GM21576 (cell line): ENCODE data around the gene TMEM63A.

Source experiments
- ATAC-seq: cut with Tn5 transposase; IDR thresholded peaks from one replicate; pipeline ENCODE4 v1.9.1; 2021; ENCODE audit warnings: mild to moderate bottlenecking, moderate library complexity; ENCODE audit not compliant: unreplicated experiment

Gene TMEM63A

DNA sequence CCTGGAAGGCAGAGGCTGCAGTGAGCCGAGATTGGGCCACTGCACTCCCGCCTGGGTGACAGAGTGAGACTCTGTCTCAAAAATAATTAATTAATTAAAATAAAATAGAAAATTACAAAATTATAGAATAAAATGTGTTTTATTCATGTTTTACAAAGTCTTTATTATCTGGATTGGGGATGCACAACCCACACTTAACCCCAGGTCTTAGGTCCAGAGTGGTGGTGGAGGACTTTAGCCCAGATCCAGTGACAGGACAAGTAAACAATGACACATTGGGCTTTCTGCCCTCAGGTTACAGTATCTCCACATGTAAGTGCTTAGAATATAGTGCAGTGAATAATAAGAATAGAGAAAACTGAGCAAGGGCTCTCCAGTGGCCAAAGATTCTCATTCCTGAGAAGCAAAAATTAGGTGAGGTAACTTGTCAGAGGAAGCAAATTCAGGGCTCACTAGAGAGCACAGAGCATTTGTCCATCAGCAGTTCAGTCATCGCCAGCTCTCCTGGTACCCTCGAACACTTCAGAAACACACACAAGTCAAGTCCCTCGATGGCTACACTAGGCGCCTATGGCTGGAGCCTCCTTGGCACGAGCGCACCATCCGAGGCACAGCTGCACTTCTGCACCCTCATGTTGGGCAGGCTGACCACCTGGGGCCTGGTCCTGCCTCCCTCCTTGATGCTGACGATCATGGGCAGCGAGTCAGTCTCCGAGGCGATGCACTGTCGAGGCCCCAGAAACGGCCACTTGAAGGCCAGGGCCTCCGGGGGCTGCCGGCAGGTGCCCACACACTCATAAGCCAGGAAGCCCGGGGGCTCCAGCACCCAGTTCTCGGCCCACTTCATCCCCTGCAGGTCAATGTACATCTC, 4.2 kb upstream of the TMEM63A start:
- ATAC-seq = no peak

DNA sequence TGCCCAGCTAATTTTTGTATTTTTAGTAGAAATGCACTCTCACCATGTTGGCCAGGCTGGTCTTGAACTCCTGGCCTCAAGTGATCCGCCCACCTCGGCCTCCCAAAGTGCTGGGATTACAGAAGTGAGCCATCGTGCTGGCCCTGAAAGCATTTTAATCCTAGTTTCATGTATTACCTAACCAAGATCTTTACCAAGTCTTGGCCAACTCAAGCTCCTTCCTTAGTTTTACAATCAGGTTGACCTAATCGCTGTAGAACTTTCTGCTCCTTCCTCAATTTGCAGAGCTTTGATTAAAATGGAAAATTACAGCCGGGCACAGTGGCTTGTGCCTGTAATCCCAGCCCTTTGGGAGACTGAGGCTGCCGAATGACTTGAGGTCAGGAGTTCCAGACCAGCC, 3.2 kb upstream of the TMEM63A start:
- no peak for ATAC-seq

DNA sequence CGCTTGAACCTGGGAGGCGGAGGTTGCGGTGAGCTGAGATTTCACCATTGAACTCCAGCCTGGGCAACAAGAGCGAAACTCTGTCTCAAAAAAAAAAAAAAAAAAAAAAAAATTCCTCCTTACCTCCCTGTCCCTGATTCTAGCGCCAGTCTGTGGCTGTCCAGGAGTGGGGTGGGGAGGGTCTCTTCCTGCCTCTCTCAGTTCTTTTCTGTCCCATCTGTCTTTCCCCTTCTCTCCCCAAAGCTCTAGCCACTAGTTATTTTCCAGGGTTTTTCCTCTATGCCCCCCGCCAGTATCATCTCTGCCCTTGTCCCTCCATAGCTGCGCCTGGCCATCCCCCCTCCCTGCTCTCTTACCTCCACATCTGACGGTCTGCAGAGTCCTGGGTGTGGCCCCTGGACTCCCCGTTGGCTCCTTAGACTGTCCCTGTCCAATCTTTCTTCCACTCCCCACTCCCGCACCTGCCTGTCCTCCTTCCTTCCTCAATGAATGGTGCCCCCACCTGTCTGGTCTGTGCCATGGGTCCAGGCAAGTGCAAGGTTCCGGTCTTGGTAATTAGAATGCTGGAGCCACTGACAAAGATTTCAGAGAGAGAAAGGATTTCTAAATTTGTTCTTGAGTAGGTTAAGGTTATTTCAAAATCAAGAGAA, 1.6 kb upstream of the TMEM63A start:
- no peak for ATAC-seq

DNA sequence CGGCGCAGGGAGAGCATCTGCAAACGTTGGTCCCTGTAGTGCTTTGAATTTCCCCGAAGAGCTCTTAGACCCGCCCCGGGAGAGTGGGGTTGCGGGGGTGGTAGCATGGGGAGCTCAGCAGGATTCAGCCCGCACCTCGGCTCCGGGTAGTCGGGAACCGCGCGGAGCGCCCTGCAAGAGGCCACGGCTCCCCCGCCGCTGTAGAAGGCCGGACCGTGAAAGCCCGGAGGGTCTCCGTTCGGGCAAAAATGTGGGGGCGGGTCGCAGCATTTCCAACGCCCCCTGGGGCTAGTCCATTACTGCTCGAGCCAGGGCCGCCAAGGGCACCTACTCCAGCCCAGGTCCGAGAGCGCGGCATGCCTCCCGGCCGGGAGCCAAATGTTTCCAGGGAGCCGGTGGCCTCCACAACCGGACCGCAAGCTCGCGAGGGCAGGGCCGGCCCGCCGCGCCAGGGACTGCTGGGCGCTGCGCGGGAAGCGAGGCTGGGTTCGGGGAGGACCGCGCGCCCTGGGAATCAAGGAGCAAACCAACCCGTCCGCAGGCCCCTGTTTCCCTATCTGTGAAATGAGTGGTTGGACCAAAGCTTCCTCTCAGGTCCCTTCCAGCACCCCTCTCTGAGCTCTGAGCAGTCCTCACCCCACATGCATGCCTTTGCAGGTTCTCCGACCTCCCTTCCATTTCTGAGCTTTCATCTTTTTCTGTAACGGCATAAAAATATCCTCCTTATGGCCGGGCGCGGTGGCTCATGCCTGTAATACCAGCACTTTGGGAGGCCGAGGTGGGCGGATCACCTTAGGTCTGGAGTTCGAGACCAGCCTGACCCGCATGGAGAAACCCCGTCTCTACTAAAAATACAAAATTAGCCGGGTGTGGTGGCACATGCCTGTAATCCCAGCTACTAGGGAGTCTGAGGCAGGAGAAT, 775 bp upstream of the TMEM63A start:
- ATAC-seq = peak; percentile 20

DNA sequence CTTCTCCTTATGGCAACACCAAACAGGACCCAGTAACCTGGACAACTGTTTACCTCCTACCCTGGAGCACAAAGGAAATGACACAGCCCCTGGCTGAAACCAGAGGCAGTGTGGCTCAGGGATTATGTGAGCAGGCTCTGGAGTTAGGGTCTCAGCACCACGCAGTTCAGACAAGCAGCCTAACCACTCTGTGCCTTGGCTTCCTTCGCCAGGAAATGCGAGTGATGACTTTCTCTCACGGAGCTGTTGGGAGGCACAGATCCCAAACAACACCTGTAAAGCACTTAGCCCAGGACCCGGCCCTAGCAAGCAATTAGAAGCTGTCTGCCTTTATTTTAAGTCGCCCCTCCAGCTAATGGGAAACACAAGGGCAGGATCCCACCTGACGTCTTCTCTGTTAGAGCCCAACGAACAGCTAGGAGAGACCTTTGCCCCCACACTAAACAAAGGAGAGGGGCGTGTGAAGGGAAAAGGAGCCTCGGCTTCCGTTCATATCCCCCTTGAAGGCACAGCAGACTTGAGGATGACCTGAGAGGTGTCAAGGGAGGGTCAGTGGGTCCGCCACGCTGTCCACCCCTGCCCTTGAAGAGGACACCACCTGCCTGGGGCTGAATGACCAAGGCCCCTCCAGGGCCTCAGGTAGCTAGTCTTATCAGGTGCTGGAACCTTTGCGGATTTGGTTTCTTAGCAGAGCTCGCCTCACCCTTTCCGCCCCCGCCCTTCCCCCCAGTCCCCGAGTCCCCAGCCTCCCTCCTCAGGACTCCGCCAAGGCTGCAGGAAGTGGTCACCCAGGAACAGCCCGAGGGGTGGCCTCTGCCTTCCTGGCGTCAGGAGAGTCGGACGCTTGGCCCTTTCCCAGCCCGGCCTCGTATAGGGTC, 860 bp downstream of the TMEM63A start:
- no peak for ATAC-seq

DNA sequence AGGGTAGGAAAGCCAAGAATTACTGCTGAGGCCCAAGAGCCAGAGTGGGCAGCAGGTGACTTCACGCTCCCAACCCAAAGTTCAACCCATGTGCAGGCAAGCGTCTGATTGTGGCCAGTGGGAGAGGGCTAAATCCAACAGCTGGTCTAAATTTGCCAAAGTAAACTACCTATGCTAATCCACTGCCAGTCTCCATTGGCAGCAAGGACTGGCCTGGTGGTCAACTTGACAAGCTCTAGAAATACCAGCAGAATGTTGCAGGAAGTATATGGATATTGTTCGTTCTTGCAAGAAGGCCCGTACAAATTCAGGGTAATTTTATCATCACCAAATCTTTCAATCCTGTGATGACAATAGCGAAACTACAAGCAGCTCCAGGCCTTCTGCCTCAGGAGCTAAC, 1.5 kb downstream of the TMEM63A start:
- no peak for ATAC-seq

DNA sequence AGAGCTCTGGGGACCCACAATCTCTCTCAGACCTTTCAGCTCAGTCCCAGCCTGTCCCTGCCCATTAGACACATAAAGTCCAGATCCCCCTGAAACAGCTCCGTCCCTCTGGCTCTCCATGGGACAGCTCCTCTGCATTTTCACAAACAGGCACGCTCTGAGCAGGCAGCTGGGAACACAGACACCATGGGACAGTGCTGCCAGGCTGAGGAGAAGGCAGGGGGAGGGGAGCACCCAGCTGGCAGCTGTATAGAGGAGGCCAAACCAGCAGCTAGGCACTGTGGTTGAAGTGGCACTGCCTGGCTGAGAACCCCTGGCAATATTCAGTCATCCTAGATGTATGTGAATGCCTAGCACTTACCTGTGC, 2.0 kb downstream of the TMEM63A start:
- ATAC-seq = no peak

DNA sequence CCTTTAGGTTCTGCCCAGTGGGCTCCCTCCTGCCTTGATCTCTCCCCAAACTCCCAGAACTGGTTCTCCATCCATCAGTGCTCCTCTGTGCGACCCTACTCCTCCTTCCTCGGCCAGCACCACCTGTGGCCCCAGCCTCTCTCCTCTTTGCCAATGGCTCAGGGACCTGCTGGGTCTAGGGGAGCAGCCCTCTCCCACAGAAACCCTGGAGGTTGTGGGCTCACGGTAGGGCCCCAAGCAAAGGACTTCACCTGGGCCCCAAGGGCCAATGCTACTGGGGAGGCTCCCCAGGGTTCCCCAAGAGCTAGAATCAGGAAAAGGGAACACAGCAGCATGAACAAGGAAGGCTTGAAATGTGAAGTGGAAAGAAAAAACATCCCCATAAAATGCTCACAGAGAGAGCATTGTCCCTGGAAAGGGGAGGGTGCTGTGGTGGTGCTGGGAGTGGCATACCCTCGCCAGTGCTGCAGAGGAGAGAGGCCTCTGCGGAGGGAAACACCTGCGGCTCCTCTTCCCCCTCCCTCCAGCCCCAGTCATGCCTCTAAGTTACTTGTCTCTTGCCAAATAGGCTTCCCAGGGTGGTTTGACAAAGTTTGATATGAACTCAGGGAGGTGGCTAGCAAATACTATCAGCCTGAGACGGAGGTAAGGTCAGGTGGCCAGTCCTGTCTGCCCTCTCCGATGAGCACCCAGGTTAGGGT, 2.5 kb downstream of the TMEM63A start:
- ATAC-seq = no peak

DNA sequence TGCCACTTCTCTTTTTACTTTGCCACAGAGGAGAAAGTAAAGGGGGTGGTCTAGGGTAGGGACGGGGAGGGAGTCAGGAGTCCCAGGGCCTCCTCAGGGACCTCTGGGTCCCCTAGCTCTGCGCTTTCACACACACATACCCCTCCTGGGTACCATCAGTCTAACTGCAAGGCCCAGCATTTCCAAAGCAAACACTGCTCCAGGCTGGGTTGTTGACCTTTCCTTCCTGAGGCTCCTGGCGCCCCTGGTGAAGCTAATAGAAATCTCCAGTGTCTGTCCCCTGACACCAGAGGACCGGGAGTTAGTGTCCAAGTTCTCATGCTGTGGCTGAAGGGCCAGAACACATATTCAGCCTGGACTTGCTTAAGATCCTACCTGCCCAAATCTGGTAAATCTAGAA, 3.9 kb downstream of the TMEM63A start:
- no peak for ATAC-seq

DNA sequence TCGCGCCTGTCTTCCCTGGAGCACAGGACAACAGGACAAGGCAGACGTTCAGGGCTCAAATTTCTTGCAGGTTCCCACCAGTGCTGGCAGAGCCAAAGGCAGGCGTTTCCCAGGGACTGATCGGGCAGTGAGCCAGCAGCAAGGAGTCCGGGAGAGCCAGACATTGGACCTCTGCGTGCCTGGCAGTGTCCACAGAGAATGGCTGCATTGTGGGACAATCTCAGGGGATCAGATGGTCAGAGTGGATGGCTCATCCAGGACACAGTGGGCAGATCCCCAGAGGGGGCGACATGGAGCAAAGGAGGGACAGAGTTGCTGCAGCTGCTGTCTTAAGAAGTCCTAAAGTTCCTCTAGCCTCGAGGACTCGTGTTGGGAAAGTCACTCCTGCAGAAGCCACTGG, 4.6 kb downstream of the TMEM63A start:
- ATAC-seq = no peak

DNA sequence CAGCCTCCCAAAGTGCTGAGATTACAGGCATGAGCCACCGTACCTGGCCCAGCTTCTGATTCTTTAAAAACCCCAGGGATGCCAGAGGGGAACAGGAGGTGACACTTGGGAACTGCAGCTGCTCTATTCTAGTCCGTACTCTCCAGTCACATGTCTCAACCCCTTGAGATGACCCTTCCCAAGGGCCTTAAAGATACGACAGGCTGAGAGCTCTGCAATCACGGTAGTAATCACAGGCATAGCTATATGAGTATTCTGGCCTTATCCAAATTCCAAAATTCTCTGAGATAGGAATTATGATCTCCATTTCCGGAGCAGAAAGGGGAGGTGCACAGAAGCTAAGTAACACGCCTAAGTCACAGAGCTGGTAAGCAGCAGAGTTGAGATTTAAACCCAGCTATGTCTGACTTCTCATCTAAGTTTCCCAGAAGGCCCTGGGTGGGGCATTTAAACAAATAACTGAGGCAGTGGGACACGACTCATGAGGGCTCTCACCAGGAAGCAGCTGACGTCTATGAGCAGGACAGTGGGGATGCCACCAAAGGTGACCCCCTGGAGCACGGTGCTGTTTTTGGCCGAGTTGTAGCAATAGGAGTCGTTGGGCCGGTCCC, 5.2 kb downstream of the TMEM63A start:
- no peak for ATAC-seq

DNA sequence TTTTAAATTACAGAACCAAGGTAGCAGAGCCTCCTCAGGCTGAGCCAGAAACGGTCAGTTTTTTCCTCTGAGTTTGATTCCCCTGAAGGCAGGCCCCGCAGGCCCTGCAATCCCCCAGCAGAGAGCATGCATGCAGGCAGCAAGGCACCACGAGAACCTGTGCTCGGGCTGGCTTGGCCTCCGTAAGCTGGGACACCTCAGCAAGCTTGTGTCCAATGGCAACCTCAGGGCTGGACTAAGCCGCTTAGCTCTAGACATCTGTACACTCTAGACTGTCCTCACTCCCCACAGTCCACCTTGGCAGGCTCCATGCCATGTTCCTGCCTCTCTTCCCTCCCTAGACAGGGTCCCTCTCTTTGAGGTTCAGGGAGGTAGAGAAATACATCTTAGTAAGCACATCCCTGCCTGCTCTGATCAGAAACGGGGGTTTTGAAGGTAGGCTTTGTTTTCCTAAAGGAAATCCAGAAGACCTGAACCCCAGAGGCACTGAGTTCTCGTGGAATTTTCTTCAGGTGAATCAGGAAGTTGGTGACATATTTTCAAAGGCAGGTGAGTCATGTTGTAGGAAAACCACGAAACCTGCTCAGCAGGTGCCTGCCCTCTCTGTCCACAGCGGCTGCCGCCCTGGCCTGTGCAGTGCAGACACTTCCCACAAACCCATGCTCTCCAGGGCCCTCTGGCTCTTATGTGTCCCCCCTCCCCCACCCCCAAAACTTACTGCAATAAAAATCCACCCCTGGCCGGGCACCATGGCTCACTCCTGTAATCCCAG, 7.0 kb downstream of the TMEM63A start:
- no peak for ATAC-seq

DNA sequence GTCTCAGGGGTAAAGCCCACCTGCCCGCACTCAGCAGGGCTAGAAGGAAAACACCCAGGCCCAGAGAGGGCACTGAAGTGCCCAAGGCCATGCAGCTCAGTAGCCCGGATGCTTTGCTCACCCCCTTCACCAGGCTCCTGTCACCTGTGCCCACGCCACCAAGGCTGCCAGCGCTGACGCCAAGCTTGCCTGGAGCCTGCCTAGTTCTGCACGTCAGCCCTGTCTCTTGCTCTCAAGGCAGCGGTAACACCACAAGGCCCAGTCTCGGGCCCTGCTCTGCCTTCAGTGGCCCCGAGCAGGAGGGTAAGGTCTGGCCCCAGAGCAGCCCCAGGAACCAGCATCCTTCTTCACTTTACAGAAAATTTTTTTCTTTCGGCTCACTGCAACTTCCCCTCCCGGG, 7.7 kb downstream of the TMEM63A start:
- ATAC-seq = no peak

DNA sequence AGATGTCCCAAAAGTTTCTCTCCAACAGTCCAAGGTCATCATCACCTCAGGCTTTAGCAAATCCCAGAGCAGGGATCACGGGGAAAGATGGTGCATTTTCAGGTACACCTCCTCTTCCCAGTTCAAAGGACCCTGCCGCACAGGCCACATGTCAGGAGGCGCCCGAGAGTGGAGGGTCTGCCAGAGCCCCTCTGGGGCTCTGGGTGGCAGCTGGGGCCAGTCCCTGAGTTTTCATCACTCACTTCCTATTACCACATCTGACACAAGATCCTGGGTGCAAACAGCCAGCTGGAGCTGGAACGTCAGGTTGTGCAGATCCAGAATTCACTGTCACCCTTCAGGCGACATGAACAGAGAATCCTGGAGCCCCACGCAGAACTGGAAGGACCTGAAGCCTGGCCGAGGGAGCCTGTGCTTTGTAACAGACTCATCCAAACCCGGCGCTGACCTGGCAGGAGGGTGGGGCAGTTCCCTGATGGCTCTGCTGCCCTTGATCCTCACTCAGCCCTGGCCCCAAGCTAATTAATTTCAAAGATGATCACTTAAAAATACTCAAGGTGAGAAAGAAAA, 8.8 kb downstream of the TMEM63A start:
- ATAC-seq = no peak

DNA sequence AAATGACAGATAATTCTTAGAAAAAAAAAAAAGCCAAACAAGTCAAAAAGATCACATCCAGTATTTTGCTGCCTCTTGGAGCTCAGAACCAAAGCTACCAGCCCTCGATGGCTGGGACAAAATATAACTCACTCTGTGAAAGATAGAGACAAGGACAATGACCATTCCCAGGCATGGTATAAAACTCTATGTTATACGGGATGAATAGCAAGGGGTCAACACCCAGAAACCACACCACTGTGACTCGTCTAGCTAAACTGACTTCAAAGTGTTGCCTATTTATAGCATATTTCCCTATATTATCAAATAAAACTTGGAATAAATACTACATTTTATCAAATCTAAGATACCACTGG, 10.1 kb downstream of the TMEM63A start:
- no peak for ATAC-seq

DNA sequence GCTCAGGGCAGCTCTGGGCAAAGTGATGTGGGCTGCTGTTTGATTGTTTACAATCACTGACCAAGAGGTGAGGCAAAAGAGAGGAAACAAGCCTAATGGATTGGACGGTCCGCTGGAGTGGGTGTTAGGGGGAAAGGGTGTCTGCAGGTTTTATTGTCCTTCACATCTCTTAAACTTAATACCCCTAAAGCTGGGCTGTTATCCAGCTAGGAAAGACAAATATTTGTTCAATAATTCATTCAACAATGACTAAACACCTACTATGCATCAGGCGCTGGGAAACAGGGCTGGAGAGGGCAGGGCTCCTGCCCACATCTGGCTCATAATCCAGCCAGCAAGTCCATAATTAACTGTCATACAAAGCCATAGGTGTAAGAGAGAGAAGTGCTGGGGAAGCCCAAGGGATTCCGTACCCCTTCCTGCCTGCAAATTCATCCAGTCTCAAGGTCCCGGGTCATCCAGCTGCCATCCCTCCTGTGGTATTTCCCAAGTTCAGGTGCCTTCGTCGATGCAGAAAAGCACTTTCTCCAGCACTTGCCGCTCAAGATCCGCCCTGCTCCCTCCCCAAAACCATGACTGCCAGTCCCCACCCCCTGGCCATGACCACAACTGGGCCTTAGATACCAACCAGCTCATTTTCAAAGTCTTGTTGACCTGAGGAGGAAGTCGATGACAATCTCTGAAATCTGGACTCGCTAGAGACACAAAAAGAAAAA, 10.7 kb downstream of the TMEM63A start:
- ATAC-seq = no peak

DNA sequence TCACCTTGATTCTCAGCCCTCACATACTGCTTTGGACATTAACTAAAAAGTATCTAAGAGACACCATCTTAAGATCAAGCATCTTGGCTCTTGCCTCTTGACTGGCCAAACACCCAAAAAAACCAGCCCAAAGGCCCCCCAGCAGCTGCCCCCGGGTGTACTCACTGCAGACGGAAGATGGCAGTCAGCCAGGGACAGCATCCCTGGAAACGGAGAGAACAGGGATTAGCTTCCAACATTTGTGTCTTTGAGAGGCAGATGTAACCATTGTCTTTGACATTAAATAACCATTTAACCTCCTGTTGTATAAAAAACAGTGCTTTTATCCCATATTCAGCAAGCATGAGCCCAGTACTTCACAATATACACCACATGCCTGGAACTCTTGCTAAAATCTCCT, 11.3 kb downstream of the TMEM63A start:
- ATAC-seq = no peak
